Measurements from ENCODE around the gene SERPINA3. TPM values are rescaled to one million over a fixed set of nuclear protein-coding genes. Genes with fewer than 3 reads are reported as not detected.
A peak's percentile ranks its signal among the peaks of the same experiment; 100 is the strongest.

Gene SERPINA3
- total RNA-seq, 1 experiment from 2014 or later: 0.17 TPM

GRCh38 chr14:94597788-94598187, 14.4 kb upstream of the SERPINA3 start:
- intact Hi-C loops (cut with micrococcal nuclease; ENCODE audit: unreplicated experiment): no loop called here
- ChIA-PET POLR2A (ENCODE audit: low non-redundant PET) (no interaction called here), CTCF (no interaction called here)
- Histone ChIP-seq H3K9me3 (ENCODE audit: low read depth, low read length, poor library complexity, severe bottlenecking) (no peaks in the 10 kb centered on the region), H3K27me3 (replicated peaks; ENCODE audit: insufficient read depth, low read depth, low read length, poor library complexity) (no peaks in the 10 kb centered on the region), H3K36me3 (ENCODE audit: insufficient read depth, low read length, poor library complexity, severe bottlenecking) (no peaks in the 10 kb centered on the region), H3K4me3 (ENCODE audit: low read depth, low read length, poor library complexity, severe bottlenecking) (no peak overlapping the region), H3K4me1 (ENCODE audit: insufficient read depth, low read length, poor library complexity, severe bottlenecking) (peaks cover 26% of the 10 kb centered on the region), H3K27ac (ENCODE audit: low read depth, low read length, poor library complexity, severe bottlenecking) (no peak overlapping the region)
- no peak for DNase-seq (ENCODE audit: low spot score)
- TF ChIP-seq EZH2 (IDR thresholded peaks at IDR 0.05; ENCODE audit: borderline replicate concordance, low read depth, low read length, poor library complexity, severe bottlenecking): no peak
- no peak for TF ChIP-seq CTCF (conservative IDR thresholded peaks at IDR 0.05; ENCODE audit: low read depth, low read length)
- no TSS peak for BruUV-seq (replicated peaks)

GRCh38 chr14:94598506-94598815, 13.7 kb upstream of the SERPINA3 start:
- intact Hi-C loops (cut with micrococcal nuclease; ENCODE audit: unreplicated experiment): no loop called here
- POLR2A ChIA-PET (ENCODE audit: low non-redundant PET): no interaction called here
- Histone ChIP-seq H3K36me3 (ENCODE audit: insufficient read depth, low read length, poor library complexity, severe bottlenecking) (no peaks in the 10 kb centered on the region), H3K27me3 (replicated peaks; ENCODE audit: insufficient read depth, low read depth, low read length, poor library complexity) (no peaks in the 10 kb centered on the region), H3K4me3 (ENCODE audit: low read depth, low read length, poor library complexity, severe bottlenecking) (no peak overlapping the region), H3K9me3 (ENCODE audit: low read depth, low read length, poor library complexity, severe bottlenecking) (no peaks in the 10 kb centered on the region), H3K27ac (ENCODE audit: low read depth, low read length, poor library complexity, severe bottlenecking) (no peak overlapping the region), H3K4me1 (ENCODE audit: insufficient read depth, low read length, poor library complexity, severe bottlenecking) (peaks cover 26% of the 10 kb centered on the region)
- no TSS peak for BruUV-seq (replicated peaks)
- no peak for DNase-seq (ENCODE audit: low spot score)
- CTCF ChIA-PET: interaction anchor here (0.6 kb wide), 2 partner anchors 693 to 1064 kb away, joined by 4 to 14 read pairs; no protein-coding TSS in a partner anchor
- TF ChIP-seq CTCF (conservative IDR thresholded peaks at IDR 0.05; ENCODE audit: low read depth, low read length) (no peak), EZH2 (IDR thresholded peaks at IDR 0.05; ENCODE audit: borderline replicate concordance, low read depth, low read length, poor library complexity, severe bottlenecking) (no peak)

- BruUV-seq (replicated peaks): no TSS peak
- Histone ChIP-seq H3K36me3 (ENCODE audit: insufficient read depth, low read length, poor library complexity, severe bottlenecking) (no peaks in the 10 kb centered on the region), H3K27me3 (replicated peaks; ENCODE audit: insufficient read depth, low read depth, low read length, poor library complexity) (no peaks in the 10 kb centered on the region), H3K4me3 (ENCODE audit: low read depth, low read length, poor library complexity, severe bottlenecking) (no peak overlapping the region), H3K9me3 (ENCODE audit: low read depth, low read length, poor library complexity, severe bottlenecking) (no peaks in the 10 kb centered on the region), H3K4me1 (ENCODE audit: insufficient read depth, low read length, poor library complexity, severe bottlenecking) (peaks cover 26% of the 10 kb centered on the region), H3K27ac (ENCODE audit: low read depth, low read length, poor library complexity, severe bottlenecking) (no peak overlapping the region)
- DNase-seq (ENCODE audit: low spot score): peak; percentile 39
- TF ChIP-seq EZH2 (IDR thresholded peaks at IDR 0.05; ENCODE audit: borderline replicate concordance, low read depth, low read length, poor library complexity, severe bottlenecking): no peak
- no peak for TF ChIP-seq CTCF (conservative IDR thresholded peaks at IDR 0.05; ENCODE audit: low read depth, low read length)
- ChIA-PET POLR2A (ENCODE audit: low non-redundant PET) (no interaction called here), CTCF (interaction anchor here (0.6 kb wide), 2 partner anchors 694 to 1064 kb away, joined by 4 to 14 read pairs; no protein-coding TSS in a partner anchor)
- intact Hi-C loops (cut with micrococcal nuclease; ENCODE audit: unreplicated experiment): no loop called here
Measured at GRCh38 chr14:94598816-94599655, 13.2 kb upstream of the SERPINA3 start.
